IPS-NIHi7 (cell line): ENCODE measurements around the gene SPATA13.

Experiments used
- DNase-seq: peaks from one replicate; pipeline ENCODE4 v3.0.0; 2012; ENCODE audit warnings: mixed read lengths; ENCODE audit errors: extremely low spot score

The SPATA13 gene

DNA sequence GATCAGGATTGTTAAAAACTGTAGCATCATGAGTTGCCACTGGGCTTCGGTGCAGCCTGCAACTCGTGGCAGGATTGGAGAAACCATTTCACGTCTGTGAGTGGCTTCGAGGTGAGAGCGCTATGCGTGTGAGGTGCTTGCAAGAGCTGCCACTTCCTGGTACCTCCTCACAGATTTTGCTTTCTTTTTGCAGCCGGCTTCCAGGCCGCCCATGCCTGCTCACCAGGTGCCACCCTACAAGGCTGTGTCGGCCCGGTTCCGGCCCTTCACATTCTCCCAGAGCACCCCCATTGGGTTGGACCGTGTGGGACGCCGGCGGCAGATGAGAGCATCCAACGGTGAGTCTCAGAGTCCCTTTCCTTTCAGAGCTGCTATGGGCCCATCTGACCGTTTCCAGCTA lies 91.0 kb downstream of the SPATA13 start:
- no peak for DNase-seq

DNA sequence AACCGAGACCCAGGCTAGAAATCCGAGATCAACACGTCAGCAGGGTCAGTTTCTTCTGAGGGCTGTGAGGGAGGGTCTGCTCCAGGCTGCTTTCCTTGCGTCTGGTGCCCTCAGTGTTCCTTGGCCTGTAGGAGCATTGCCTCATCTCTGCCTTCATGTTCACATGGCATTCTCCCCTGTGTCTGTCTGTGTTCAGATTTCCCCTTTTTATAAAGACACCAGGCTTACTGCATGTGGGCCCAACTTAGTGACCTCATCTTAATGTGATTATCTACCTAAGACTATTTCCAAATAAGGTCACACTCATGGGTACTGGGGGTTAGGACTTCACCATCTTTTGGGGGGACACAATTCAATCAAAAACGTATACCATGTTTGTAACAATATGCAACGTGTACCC lies 91.6 kb downstream of the SPATA13 start:
- no peak for DNase-seq

DNA sequence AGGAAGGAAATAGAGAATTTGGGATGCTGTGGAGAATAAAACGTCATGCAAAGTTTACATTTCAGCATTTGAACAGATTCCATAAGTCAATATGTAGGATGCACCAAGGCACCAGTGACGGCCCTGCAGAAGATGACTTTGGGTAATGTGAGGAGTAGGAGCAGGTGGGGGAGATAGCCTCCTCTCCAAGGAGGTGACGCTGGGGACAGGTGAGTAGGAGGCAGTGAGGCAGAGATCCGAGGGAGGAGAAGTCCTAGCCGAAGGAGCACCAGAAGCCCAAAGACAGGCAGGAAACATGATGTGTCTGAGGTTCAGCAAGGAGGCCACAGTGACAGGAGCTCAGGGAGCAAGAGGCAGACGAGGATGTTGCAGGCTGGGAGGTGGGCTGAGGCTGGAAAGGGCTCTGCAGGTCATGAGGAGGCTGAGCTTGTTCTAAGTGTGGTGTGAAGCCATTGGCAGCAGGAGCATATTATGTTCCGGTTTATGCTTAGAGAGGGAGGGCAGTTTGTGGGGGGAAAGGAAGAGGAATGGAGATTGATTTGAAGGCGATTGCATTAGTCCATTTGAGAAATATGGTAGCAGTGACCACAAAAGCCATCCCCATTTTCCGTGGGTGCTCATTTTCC lies 93.1 kb downstream of the SPATA13 start:
- no peak for DNase-seq

- DNase-seq = no peak
These were observed 93.8 kb downstream of the SPATA13 start for GRCh38 chr13:24254146-24254841.

- no peak for DNase-seq
These were observed 97.0 kb downstream of the SPATA13 start for GRCh38 chr13:24257497-24257896.

GRCh38 chr13:24261566-24261965 lies 101.0 kb downstream of the SPATA13 start:
- no peak for DNase-seq

DNA sequence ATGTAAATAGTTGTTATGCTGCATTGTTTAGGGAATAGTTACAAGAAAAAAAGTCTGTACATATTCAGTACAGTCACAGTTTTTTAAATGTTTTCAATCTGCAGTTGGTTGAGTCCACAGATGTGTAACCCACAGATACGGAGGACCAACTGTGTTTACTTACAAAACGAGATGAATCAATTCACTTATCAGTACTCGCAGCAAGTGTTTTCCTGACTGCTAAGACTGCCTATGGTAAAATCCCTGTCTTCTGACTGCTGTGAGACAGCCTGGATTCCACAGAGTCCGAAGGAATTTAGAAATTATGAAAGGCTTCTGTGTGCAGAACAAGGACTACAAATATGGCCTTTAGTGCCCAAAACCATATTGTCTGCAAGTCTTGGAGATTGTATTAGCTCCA lies 103.1 kb downstream of the SPATA13 start:
- no peak for DNase-seq

- DNase-seq = no peak
These were observed 104.5 kb downstream of the SPATA13 start for GRCh38 chr13:24264976-24265375.

DNA sequence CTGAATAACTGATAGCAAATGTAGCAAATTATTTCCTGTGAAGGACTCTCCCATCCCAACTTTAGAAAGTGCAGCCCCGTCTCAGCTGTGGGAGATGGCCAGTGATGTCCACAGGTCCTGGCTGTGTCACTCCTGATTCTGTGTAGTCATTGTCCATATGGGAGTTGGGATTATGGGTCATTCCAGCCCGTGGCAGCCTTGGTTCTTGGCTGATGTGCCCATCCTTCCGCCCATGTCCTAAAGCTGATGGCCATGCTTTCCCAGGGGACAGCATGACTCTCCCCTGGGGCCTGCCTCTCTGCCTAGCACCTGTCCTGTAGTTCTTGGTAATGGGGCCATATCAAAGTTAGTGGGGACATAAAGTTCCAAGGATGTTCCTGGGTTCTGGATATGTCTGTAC lies 104.9 kb downstream of the SPATA13 start:
- DNase-seq = no peak

DNA sequence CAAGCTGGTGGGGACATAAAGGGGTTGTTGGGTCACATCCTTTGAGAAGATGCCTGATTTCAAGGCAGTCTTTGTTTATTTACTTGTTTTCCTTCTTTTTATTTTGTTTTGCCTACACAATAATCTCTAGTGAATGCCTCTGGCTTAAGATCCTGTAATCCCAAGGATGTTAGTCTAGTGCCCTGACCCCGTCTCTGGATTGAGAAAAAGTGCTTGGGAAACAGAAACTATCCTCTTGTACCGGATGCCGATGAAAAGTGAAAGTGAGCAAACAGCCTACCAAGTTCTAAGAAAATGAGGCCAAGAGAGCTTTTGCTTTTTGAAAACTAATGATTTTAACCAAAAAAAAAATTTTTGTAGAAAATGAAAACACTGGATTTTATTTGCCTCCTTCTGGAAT lies 106.8 kb downstream of the SPATA13 start:
- DNase-seq = no peak

DNA sequence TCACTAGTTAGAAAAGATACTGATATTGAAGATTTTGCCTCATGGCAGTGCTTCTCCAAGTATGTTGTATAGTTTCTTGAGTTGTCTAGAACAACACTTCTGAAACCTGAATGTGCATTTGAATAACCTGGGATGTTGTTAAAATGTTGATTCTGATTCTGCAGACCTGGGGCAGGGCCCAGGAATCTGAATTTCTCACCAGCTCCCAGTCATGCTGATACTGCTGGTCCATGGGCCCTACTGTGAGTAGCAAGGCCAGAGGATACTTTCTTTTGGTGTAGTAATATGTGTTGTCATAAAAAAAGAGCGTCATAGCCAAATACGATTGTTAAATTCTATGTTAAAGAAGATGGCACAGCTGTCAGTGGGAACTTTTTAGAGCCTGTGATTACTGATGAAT lies 107.3 kb downstream of the SPATA13 start:
- DNase-seq = no peak

GRCh38 chr13:24269821-24270220 lies 109.3 kb downstream of the SPATA13 start:
- no peak for DNase-seq

- no peak for DNase-seq
These were observed 110.2 kb downstream of the SPATA13 start for GRCh38 chr13:24270639-24271141.

GRCh38 chr13:24271231-24271600 lies 110.7 kb downstream of the SPATA13 start:
- no peak for DNase-seq

DNA sequence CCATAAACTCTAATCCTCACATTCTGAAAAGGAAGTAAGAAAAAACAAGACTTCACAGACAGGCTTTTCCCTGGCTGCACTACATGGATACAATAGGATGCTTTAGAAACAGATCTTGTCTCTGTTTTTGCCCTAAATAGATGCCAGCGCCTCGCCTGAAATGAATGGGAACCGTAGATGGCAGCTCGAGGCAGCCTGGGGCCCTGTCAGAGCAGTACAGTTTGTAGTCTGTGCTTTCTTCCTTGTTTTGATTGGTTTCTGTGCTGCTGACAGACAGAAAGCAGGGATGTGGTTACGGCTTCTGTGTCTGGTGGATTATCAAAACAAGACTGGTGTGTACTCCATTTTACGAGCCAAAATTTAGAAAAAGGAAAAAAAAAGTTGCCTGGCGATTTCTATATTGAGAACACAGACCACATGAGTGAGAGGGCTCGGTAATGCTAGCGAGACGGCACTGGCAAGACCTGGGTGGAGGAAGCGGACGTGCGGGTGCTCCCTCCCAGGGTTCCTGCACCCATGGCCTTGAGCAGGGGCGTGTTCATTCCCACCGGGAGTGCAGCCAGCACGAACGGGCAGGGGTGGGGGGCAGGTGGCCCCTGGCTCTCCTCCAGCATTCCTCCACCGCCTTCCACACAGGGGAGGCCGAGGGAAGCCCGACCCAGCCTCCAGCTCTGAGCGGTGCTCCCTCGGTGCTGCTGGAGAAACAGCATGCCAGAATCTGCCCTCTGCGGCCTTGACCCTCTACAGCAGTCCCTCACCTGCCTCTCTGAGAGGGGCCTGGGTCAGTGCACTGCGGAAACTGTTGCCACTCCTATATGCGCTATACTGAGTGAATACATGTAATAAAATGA lies 111.3 kb downstream of the SPATA13 start:
- no peak for DNase-seq

- DNase-seq = no peak
These were observed 112.1 kb downstream of the SPATA13 start for GRCh38 chr13:24272452-24273161.

DNA sequence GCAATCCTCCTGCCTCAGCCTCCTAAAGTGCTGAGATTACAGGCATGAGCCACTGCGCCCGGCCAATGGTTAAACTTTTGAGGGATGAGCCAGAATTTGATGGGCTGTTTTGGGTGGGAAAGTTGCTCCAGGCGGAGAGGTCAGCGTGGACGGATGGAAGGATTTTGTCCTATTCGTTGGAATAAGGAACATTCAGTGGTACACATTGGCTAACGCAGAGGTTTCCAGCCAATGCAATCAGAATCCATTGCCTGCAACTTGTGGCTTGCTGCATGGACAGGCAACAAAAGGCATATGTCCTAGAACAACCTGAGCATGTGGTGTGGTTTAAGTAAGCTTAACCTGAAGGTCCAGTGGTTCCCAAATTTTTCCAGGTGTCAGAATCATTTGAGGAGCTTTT lies 113.4 kb downstream of the SPATA13 start:
- DNase-seq = no peak

- DNase-seq = no peak
These were observed 114.0 kb downstream of the SPATA13 start for GRCh38 chr13:24274452-24275021.

DNA sequence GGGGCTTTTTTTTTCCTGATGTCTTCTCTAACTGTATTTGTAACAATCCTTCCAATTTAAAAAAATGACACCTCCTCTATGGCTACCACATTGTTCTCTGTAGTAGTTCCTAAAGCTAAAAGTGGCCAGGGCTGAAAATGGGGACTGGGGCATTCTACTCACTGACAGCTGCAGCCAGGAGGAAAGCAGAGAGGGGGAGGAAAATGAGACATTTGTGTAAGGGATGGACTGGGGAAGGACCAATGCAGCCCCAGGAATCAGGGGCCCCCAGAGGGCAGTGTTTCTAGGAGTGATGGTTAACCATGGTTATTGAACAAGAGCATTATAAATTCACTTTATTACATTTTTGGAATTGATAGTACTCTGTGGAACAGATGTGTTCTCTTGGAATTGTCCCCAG lies 114.5 kb downstream of the SPATA13 start:
- no peak for DNase-seq

DNA sequence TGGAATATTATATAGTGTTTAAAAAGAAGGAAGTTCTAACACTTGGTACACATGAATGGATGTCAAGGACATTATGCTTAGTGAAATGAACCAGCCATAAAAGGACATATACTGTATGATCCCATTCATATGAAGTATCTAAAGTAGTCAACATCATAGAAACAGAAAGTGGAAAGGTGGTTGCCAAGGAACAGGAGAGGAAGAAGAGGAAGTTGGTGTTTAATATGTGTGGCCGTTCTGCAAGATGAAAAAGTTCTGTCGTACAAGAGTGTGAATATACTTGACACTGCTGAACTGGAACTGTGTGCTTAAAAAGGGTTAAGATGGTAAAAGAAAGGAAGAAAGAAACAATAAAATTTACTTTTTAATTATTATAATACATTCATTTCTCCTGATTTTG lies 115.8 kb downstream of the SPATA13 start:
- no peak for DNase-seq

GRCh38 chr13:24276861-24277260 lies 116.3 kb downstream of the SPATA13 start:
- no peak for DNase-seq

DNA sequence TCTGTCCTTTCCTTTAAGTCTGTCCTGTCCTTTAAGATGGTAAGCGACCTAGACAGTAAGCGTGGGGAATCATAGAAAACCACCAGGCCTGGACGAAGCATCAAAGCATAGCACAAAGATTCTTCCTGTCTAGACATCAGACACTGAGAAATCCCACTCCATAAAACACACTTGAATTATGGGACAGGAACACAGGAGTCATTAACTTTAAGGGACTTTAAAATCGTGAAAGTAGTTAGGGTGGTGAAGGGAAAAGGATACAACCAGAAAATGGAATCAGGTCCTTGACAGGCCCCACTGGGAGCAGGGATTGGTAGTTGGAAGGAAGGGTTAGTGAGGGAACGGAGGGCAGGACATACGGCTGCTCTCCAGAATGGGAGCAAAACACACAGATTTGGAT lies 117.2 kb downstream of the SPATA13 start:
- DNase-seq = no peak
